ENCODE measurements around the gene SPACA6.

Gene SPACA6

DNA sequence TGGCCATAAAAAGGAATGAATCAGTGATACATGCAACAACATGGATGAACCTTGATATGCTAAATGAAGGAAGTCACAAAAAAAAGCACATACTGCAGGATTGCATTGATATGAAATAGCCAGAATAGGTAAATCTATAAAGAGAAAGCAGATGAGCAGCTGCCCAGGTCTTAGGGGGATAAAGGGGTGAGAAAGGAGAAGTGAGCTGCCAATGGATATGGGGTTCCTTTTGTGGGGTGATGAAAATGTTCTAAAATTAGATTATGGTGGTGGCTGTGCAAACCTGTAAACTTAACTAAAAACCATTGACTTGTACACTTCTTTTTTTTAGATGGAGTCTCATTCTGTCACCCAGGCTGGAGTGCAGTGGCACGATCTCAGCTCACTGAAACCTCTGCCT is 18.6 kb downstream of the SPACA6 start:
- Histone ChIP-seq H3K9me3 (ENCODE audit: insufficient read depth, low read length) (no peaks in the 10 kb centered on the region), H3K9ac (ENCODE audit: low read length) (no peak overlapping the region), H3K27me3 (ENCODE audit: low read length) (no peaks in the 10 kb centered on the region), H3K9me2 (replicated peaks; ENCODE audit: insufficient read depth, low read length) (no peaks in the 10 kb centered on the region), H4K20me1 (ENCODE audit: low read depth, low read length) (no peaks in the 10 kb centered on the region), H3K79me2 (ENCODE audit: insufficient read depth, low read length) (no peaks in the 10 kb centered on the region), H3F3A (ENCODE audit: insufficient read depth) (no peaks in the 10 kb centered on the region), H3K4me2 (ENCODE audit: low read depth, low read length, poor library complexity, severe bottlenecking) (peak overlapping the region; percentile 20), H2AFZ (ENCODE audit: low read depth, low read length, severe bottlenecking) (no peak overlapping the region), H3K27ac (ENCODE audit: low read depth, low read length) (no peak overlapping the region), H3K4me3 (ENCODE audit: insufficient read depth, low read length, poor library complexity, severe bottlenecking) (no peak overlapping the region), H3K36me3 (ENCODE audit: low read length) (no peaks in the 10 kb centered on the region)
- TF ChIP-seq, protein P1, sequence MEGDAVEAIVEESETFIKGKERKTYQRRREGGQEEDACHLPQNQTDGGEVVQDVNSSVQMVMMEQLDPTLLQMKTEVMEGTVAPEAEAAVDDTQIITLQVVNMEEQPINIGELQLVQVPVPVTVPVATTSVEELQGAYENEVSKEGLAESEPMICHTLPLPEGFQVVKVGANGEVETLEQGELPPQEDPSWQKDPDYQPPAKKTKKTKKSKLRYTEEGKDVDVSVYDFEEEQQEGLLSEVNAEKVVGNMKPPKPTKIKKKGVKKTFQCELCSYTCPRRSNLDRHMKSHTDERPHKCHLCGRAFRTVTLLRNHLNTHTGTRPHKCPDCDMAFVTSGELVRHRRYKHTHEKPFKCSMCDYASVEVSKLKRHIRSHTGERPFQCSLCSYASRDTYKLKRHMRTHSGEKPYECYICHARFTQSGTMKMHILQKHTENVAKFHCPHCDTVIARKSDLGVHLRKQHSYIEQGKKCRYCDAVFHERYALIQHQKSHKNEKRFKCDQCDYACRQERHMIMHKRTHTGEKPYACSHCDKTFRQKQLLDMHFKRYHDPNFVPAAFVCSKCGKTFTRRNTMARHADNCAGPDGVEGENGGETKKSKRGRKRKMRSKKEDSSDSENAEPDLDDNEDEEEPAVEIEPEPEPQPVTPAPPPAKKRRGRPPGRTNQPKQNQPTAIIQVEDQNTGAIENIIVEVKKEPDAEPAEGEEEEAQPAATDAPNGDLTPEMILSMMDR (IDR thresholded peaks at IDR 0.05; ENCODE audit: insufficient read depth, low read length, poor library complexity, severe bottlenecking), result no peak
- TF ChIP-seq EZH2phosphoT487 (conservative IDR thresholded peaks at IDR 0.05; ENCODE audit: low read length), result no peak

DNA sequence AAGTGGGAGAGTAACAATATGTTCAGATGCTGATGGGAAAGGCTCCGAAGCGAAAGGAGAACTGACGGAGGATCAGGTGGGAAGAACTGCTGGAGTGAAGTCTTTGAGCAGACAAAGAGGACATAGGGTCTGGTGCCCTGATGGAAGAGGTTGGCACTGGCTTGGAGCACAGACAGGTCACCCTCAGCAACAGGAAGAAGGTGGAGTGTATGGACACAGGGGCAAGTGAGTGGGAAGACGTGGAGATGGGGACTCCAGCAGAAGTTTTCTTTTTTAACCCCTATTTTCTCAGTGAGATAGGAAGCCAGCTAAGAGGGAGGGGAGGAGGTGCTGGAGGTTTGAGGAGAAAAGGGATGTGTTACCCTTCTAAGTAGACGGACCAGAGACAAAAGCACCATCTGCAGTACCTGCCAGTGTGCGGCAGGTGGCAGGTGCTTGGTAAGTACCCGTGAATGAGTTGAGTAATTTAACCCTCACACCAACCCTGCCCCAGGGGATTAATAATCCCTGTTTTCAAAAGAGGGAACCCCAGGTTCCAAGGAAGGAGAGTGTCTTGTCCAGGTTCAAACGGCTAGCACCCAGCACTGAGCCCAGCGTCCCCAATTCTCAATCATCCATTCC is 19.4 kb downstream of the SPACA6 start:
- TF ChIP-seq EZH2phosphoT487 (conservative IDR thresholded peaks at IDR 0.05; ENCODE audit: low read length), result no peak
- TF ChIP-seq, protein P1 (IDR thresholded peaks at IDR 0.05; ENCODE audit: insufficient read depth, low read length, poor library complexity, severe bottlenecking), result peak; percentile 49
- Histone ChIP-seq H3K4me2 (ENCODE audit: low read depth, low read length, poor library complexity, severe bottlenecking) (no peak overlapping the region), H4K20me1 (ENCODE audit: low read depth, low read length) (no peaks in the 10 kb centered on the region), H3K27ac (ENCODE audit: low read depth, low read length) (no peak overlapping the region), H3K4me3 (ENCODE audit: insufficient read depth, low read length, poor library complexity, severe bottlenecking) (no peak overlapping the region), H3F3A (ENCODE audit: insufficient read depth) (no peaks in the 10 kb centered on the region), H2AFZ (ENCODE audit: low read depth, low read length, severe bottlenecking) (no peak overlapping the region), H3K9me2 (replicated peaks; ENCODE audit: insufficient read depth, low read length) (no peaks in the 10 kb centered on the region), H3K9me3 (ENCODE audit: insufficient read depth, low read length) (no peaks in the 10 kb centered on the region), H3K36me3 (ENCODE audit: low read length) (no peaks in the 10 kb centered on the region), H3K79me2 (ENCODE audit: insufficient read depth, low read length) (no peaks in the 10 kb centered on the region), H3K9ac (ENCODE audit: low read length) (no peak overlapping the region), H3K27me3 (ENCODE audit: low read length) (no peaks in the 10 kb centered on the region)

- Histone ChIP-seq H3K9ac (ENCODE audit: low read length) (no peak overlapping the region), H3K4me3 (ENCODE audit: insufficient read depth, low read length, poor library complexity, severe bottlenecking) (no peak overlapping the region), H3K9me2 (replicated peaks; ENCODE audit: insufficient read depth, low read length) (no peaks in the 10 kb centered on the region), H2AFZ (ENCODE audit: low read depth, low read length, severe bottlenecking) (no peak overlapping the region), H3F3A (ENCODE audit: insufficient read depth) (no peaks in the 10 kb centered on the region), H3K9me3 (ENCODE audit: insufficient read depth, low read length) (no peaks in the 10 kb centered on the region), H3K4me2 (ENCODE audit: low read depth, low read length, poor library complexity, severe bottlenecking) (no peak overlapping the region), H3K27ac (ENCODE audit: low read depth, low read length) (no peak overlapping the region), H3K36me3 (ENCODE audit: low read length) (no peaks in the 10 kb centered on the region), H3K79me2 (ENCODE audit: insufficient read depth, low read length) (no peaks in the 10 kb centered on the region), H4K20me1 (ENCODE audit: low read depth, low read length) (no peaks in the 10 kb centered on the region), H3K27me3 (ENCODE audit: low read length) (no peaks in the 10 kb centered on the region)
- TF ChIP-seq EZH2phosphoT487 (conservative IDR thresholded peaks at IDR 0.05; ENCODE audit: low read length), result no peak
- TF ChIP-seq, protein P1 (IDR thresholded peaks at IDR 0.05; ENCODE audit: insufficient read depth, low read length, poor library complexity, severe bottlenecking), result no peak
These were observed 20.5 kb downstream of the SPACA6 start for GRCh38 chr19:51713319-51714285.
